ENCODE data around the gene IFT52. TPM values are rescaled to one million over a fixed set of nuclear protein-coding genes. Genes with fewer than 3 reads are reported as not detected.
A peak's percentile ranks its signal among the peaks of the same experiment; 100 is the strongest.

The IFT52 gene
- total RNA-seq, 2 donors from 2014 or later, result 41.4 to 58.3 TPM

DNA sequence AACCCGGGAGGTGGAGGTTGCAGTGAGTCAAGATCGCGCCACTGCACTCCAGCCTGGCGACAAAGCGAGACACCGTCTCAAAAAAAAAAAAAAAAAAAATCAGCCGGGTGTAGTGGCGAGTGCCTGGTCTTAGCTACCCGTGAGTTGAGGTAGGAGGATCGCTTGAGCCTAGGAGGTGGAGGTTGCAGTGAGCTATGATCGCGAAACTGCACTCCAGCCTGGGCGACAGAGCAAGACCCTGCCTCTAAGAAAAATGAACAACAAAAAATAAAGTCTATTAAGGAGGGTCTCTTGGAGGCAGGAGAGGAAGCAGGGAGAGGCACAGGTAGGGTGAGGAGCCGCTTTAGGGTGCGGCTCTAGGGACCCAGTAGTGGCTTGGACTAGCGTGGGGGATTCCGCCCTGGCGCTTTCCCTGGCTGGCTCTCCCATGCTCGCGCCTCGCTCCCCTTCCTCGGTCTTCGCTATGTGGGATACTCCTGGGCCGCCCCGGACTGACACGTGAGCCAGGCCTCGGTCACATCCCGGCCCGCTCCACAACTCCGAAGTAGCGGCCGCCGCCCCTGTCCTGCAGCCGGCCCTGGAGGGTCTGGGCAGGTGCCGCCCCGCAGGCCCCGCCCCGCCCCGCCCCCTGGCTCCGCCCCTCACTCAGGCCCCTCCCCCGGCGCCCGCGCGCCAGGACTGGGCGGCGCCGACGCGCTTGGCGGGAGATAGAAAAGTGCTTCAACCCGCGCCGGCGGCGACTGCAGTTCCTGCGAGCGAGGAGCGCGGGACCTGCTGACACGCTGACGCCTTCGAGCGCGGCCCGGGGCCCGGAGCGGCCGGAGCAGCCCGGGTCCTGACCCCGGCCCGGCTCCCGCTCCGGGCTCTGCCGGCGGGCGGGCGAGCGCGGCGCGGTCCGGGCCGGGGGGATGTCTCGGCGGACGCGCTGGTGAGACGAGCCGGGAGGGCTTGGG is 75.9 kb downstream of the IFT52 start, which contains the start of gene MYBL2:
Gene MYBL2, plus strand, starts transcription at position 739 of the 953 bp plus-strand sequence. Its CDS starts 170 bp downstream, at position 909.
- no peak within 1 kb of the TSS for H3K27ac ChIP-seq (ENCODE audit: low read depth, low read length)
- TF ChIP-seq CTCF (conservative IDR thresholded peaks at IDR 0.05), result no peak
- Mint-ChIP-seq H3K27ac (peak within 1 kb of the TSS; percentile 91), H3K4me3 (peak within 1 kb of the TSS; percentile 77), H3K36me3 (ENCODE audit: low read depth) (peaks cover 7% of the 10 kb centered on the region), H3K27me3 (ENCODE audit: insufficient read depth) (peaks cover 45% of the 10 kb centered on the region), H3K9me3 (no peaks in the 10 kb centered on the region), H3K4me1 (peaks cover 6% of the 10 kb centered on the region)
- peak within 1 kb of the TSS; percentile 91 for H3K4me3 ChIP-seq (ENCODE audit: low read length)
- peaks cover 12% of the 10 kb centered on the region for H3K36me3 ChIP-seq (ENCODE audit: control insufficient read depth, insufficient read depth, low read length)
- no peaks in the 10 kb centered on the region for H3K4me1 ChIP-seq (ENCODE audit: control insufficient read depth, insufficient read depth, low read length)
- H3K27me3 ChIP-seq (ENCODE audit: control insufficient read depth, insufficient read depth, low read length, poor library complexity, severe bottlenecking), result peaks cover 36% of the 10 kb centered on the region
- peak within 1 kb of the TSS; percentile 82 for H3K9ac ChIP-seq (ENCODE audit: extremely low read depth, low read length, poor library complexity, severe bottlenecking)
- no peaks in the 10 kb centered on the region for H3K9me3 ChIP-seq (ENCODE audit: control insufficient read depth, low read length)
- peak; percentile 94 for DNase-seq
- WGBS, 2 experiments (ENCODE audit: insufficient coverage in 1 of 2, insufficient read length in 1 of 2), result 13 to 35% methylated on average over 16 to 74 of the region's 90 CpGs

DNA sequence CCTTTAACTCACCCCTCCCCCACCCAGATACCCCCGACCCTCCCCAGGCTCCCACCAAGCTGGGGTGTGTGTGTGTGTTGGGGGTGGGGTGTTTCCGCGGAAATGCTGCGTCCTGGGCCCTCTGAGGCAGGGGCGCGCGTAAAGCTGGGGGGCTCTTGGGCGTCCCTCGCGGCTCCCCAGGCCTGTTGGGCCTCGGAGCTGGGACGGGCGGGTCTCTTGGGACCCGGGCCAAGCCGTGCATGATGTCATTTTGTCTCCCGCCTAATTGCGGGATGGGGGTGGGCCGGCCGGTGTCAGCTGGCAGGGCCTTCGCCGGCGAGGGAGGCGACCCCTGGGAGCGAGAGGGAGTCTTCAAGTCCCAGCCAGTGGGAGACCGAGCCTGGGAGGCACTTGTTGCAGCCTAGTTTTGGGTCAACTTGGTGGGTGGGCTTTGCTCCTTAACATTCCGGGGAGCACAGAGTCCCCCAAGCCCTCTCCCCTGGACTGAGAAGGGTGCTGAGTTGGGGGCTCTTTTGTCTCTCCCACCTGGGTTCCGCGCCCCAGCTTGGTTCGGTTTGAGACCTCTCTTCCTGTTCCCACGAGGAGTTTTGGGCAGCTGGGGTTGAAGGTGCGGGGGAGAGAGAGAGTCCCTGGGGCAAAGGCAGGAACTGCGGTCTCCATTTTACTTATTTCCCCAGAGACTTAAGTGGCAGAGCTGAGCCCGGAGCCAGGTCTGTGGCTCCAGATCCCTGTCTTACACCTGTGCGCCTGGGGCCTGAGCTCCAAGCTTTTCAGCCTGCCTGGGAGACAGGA is 76.8 kb downstream of the IFT52 start:
- Histone ChIP-seq H3K9ac (ENCODE audit: extremely low read depth, low read length, poor library complexity, severe bottlenecking) (peak overlapping the region; percentile 82), H3K4me3 (ENCODE audit: low read length) (peak overlapping the region; percentile 91), H3K9me3 (ENCODE audit: control insufficient read depth, low read length) (no peaks in the 10 kb centered on the region), H3K27me3 (ENCODE audit: control insufficient read depth, insufficient read depth, low read length, poor library complexity, severe bottlenecking) (peaks cover 32% of the 10 kb centered on the region), H3K36me3 (ENCODE audit: control insufficient read depth, insufficient read depth, low read length) (peaks cover 17% of the 10 kb centered on the region), H3K27ac (ENCODE audit: low read depth, low read length) (no peak overlapping the region), H3K4me1 (ENCODE audit: control insufficient read depth, insufficient read depth, low read length) (no peaks in the 10 kb centered on the region)
- H3K27ac Mint-ChIP-seq, result peak overlapping the region; percentile 91
- H3K27me3 Mint-ChIP-seq (ENCODE audit: insufficient read depth), result peaks cover 38% of the 10 kb centered on the region
- H3K4me3 Mint-ChIP-seq, result peak overlapping the region; percentile 77
- DNase-seq, result peak; percentile 84
- peaks cover 13% of the 10 kb centered on the region for H3K36me3 Mint-ChIP-seq (ENCODE audit: low read depth)
- H3K4me1 Mint-ChIP-seq, result peaks cover 6% of the 10 kb centered on the region
- no peaks in the 10 kb centered on the region for H3K9me3 Mint-ChIP-seq
- 5% methylated on average over 33 of the region's 34 CpGs; no CpG with 5 or more reads in 1 of the 2 experiments for WGBS, 2 experiments (ENCODE audit: insufficient coverage in 1 of 2, insufficient read length in 1 of 2)
- no peak for TF ChIP-seq CTCF (conservative IDR thresholded peaks at IDR 0.05)

GRCh38 chr20:43669332-43669731 is 78.6 kb downstream of the IFT52 start:
- Histone ChIP-seq H3K4me3 (ENCODE audit: low read length) (no peak overlapping the region), H3K27ac (ENCODE audit: low read depth, low read length) (no peak overlapping the region), H3K27me3 (ENCODE audit: control insufficient read depth, insufficient read depth, low read length, poor library complexity, severe bottlenecking) (peaks cover 16% of the 10 kb centered on the region), H3K36me3 (ENCODE audit: control insufficient read depth, insufficient read depth, low read length) (peaks cover 33% of the 10 kb centered on the region), H3K9me3 (ENCODE audit: control insufficient read depth, low read length) (no peaks in the 10 kb centered on the region), H3K4me1 (ENCODE audit: control insufficient read depth, insufficient read depth, low read length) (no peaks in the 10 kb centered on the region), H3K9ac (ENCODE audit: extremely low read depth, low read length, poor library complexity, severe bottlenecking) (no peak overlapping the region)
- Mint-ChIP-seq H3K27ac (peak overlapping the region; percentile 21), H3K4me3 (no peak overlapping the region), H3K9me3 (no peaks in the 10 kb centered on the region), H3K4me1 (peaks cover 6% of the 10 kb centered on the region), H3K27me3 (ENCODE audit: insufficient read depth) (peaks cover 25% of the 10 kb centered on the region), H3K36me3 (ENCODE audit: low read depth) (peaks cover 26% of the 10 kb centered on the region)
- no peak for TF ChIP-seq CTCF (conservative IDR thresholded peaks at IDR 0.05)
- no peak for DNase-seq
- 100% methylated on average over 2 to 3 of the region's 3 CpGs for WGBS, 2 experiments (ENCODE audit: insufficient coverage in 1 of 2, insufficient read length in 1 of 2)

Data from endodermal cell (in vitro differentiated cells).